Measurements from ENCODE around the gene ELK3. TPM values are rescaled to one million over a fixed set of nuclear protein-coding genes. Genes with fewer than 3 reads are reported as not detected.

Gene ELK3
- total and polyA plus RNA-seq, 5 donors = 11.5 to 34.0 (median 18.9) TPM

DNA sequence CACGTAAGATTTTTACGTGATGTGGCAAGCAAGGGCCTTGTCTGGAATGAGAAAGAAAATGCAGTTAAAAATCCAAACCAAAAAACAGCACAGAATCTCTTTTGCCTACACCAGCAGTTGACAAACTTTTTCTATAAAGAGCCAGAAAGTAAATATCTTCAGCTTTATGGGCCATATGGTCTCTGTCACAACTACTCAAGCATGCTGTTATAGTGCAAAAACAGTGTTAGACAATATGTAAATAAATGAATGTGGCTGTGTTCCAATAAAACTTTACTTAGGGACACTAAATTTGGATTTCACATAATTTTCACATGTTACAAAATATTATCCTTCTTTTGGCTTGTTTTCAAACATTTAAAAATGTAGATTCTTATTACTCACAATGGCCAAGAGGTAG, 6.2 kb upstream of the ELK3 start:
- DNase-seq = no peak
- 72% methylated on average over 2 of the region's 2 CpGs for WGBS
- H3K4me3 ChIP-seq (ENCODE audit: low read length) = no peak overlapping the region
- H3K9me3 ChIP-seq (ENCODE audit: control insufficient read depth, low read length) = no peaks in the 10 kb centered on the region
- H3K27me3 ChIP-seq (ENCODE audit: control insufficient read depth, insufficient read depth) = no peaks in the 10 kb centered on the region
- H3K27ac ChIP-seq (ENCODE audit: low read length) = no peak overlapping the region
- H3K4me1 ChIP-seq (ENCODE audit: control insufficient read depth, insufficient read depth, low read length) = no peaks in the 10 kb centered on the region
- ATAC-seq = no peak
- intact Hi-C loops (cut with DNase I) = no loop called here

DNA sequence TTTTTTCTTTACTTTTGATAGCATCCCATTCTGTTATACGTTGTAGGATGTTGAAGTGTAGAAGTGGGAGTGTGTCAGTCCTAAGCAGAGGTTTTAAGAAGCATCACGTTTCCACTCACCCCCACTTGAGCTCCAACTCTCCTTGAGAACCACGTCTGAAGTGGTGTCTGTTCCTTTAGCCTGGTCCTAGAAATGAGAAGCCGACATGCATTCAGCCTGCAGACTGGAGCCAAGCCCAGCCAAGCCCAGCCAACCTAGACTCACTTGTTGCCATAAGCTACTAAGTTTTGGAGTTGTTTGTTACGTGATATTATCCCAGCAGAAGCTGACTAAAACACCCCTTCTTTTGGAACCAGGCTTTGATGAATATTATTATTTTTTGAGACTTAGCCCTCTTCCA, 4.4 kb upstream of the ELK3 start:
- DNase-seq (no peak), ATAC-seq (no peak)
- intact Hi-C loops (cut with DNase I) = no loop called here
- H3K4me3 ChIP-seq (ENCODE audit: low read length) = no peak overlapping the region
- 77% methylated on average over 5 of the region's 5 CpGs for WGBS
- H3K4me1 ChIP-seq (ENCODE audit: control insufficient read depth, insufficient read depth, low read length) = no peaks in the 10 kb centered on the region
- no peak overlapping the region for H3K27ac ChIP-seq (ENCODE audit: low read length)
- H3K27me3 ChIP-seq (ENCODE audit: control insufficient read depth, insufficient read depth) = no peaks in the 10 kb centered on the region
- no peaks in the 10 kb centered on the region for H3K9me3 ChIP-seq (ENCODE audit: control insufficient read depth, low read length)

DNA sequence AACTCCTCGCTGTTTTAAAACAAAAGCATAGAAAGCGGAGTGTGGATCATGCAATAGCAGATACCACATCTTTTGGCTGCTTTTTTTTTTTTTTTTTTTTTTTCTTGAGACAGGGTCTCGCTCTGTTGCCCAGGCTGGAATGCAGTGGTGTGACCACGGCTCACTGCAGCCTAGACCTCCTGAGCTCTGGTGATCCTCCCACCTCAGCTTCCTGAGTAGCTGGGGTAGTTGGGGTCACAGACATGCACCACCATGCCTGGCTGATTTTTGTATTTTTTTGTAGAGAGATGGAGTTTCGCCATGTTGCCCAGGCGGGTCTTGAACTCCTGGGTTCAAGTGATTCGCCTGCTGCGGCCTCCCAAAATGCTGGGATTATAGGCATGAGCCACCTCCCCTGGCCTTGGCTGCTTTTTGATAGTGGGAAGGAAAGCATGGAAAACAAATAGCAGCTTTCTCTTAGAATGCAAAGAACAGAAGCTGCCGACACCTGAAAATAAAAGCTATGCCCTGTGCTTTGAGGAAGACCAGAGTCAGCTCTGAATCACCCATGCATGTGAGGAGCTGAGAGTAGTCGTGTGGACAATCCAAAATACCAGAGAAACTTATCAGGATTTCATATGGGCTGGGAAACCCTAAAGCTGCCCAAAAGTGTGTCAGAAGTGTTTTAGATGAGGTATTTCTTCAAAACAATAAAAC, 3.6 kb upstream of the ELK3 start:
- no peaks in the 10 kb centered on the region for H3K27me3 ChIP-seq (ENCODE audit: control insufficient read depth, insufficient read depth)
- intact Hi-C loops (cut with DNase I) = no loop called here
- no peaks in the 10 kb centered on the region for H3K9me3 ChIP-seq (ENCODE audit: control insufficient read depth, low read length)
- ATAC-seq (no peak), DNase-seq (no peak)
- no peaks in the 10 kb centered on the region for H3K4me1 ChIP-seq (ENCODE audit: control insufficient read depth, insufficient read depth, low read length)
- 86% methylated on average over 10 of the region's 10 CpGs for WGBS
- H3K4me3 ChIP-seq (ENCODE audit: low read length) = no peak overlapping the region
- H3K27ac ChIP-seq (ENCODE audit: low read length) = no peak overlapping the region

GRCh38 chr12:96192926-96193573, 1.1 kb upstream of the ELK3 start:
- ATAC-seq (no peak), DNase-seq (no peak)
- intact Hi-C loops (cut with DNase I) = no loop called here
- Histone ChIP-seq H3K27ac (ENCODE audit: low read length) (peak overlapping the region; percentile 0), H3K4me1 (ENCODE audit: control insufficient read depth, insufficient read depth, low read length) (peaks cover under 1% of the 10 kb centered on the region), H3K4me3 (ENCODE audit: low read length) (no peak overlapping the region), H3K9me3 (ENCODE audit: control insufficient read depth, low read length) (no peaks in the 10 kb centered on the region), H3K27me3 (ENCODE audit: control insufficient read depth, insufficient read depth) (no peaks in the 10 kb centered on the region)
- WGBS = 64% methylated on average over 9 of the region's 9 CpGs

DNA sequence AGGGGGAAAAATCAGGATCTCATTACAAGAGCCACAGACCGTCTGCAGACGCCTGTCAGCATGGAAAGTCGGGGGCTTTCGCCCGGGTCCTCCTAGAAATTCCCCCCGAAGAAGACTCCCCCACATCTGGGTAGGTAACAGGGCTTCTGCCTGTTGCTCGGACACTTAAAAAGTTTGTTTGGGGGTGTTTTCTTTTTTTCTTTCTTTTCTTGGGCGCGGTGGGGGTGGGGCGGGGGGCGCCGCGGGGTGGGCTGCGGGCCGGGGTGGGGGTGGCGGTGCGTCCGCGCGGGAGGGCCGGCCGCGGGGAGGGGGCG, 358 bp downstream of the ELK3 start:
- H3K27me3 ChIP-seq (ENCODE audit: control insufficient read depth, insufficient read depth) = no peaks in the 10 kb centered on the region
- intact Hi-C loops (cut with DNase I) = no loop called here
- ATAC-seq (no peak), DNase-seq (no peak)
- no peaks in the 10 kb centered on the region for H3K9me3 ChIP-seq (ENCODE audit: control insufficient read depth, low read length)
- under 1% methylated on average over 24 of the region's 24 CpGs for WGBS
- peak overlapping the region; percentile 96 for H3K4me3 ChIP-seq (ENCODE audit: low read length)
- peak overlapping the region; percentile 66 for H3K27ac ChIP-seq (ENCODE audit: low read length)
- peaks cover 2% of the 10 kb centered on the region for H3K4me1 ChIP-seq (ENCODE audit: control insufficient read depth, insufficient read depth, low read length)

DNA sequence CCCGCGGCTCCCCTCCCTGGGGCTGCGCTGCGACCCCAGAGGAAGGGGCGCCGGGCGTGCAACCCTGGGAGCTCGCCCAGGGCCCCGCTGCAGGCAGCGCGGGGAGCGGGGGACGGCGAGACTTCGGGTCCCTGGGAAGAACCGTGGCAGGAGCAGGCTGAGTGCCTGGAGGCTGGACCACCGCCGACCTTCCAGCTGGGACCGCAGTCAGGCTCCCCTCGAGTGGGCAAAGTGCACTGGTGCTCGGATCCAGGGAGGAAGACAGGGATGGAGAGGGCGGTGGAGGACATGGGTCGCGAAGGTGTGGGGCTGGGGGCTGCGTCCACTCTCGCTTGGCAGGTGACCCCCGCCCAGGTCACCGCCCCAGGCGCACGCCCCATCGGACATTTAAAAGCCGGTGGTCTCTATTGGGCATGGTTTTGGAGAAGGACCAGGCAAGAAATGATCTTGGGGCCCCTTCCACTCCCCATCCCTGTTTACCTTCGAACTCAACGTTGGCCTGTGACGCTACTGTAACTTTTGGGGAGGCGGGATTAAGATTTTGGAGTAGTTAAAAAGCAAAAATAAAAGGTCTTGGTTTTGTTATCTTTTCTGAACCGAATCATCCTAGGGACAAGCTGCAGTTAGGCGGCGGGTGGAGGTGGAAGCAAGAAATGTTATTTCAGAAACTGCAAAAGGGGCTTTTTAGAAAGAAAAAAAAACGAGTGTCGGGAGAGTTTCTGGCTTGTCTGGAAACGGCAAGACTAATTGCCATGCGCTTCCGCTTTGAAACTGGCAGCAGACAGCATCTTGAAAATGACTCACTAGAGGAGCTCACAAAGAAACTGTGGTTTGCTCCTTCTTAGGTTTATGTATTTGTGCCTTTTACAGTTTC, 1.0 kb downstream of the ELK3 start:
- H3K27me3 ChIP-seq (ENCODE audit: control insufficient read depth, insufficient read depth) = no peaks in the 10 kb centered on the region
- ATAC-seq (peak; percentile 48 to 50), DNase-seq (peak; percentile 41 to 74 (median 73))
- under 1% methylated on average over 43 of the region's 44 CpGs for WGBS
- peaks cover 2% of the 10 kb centered on the region for H3K4me1 ChIP-seq (ENCODE audit: control insufficient read depth, insufficient read depth, low read length)
- intact Hi-C loops (cut with DNase I) = no loop called here
- H3K9me3 ChIP-seq (ENCODE audit: control insufficient read depth, low read length) = no peaks in the 10 kb centered on the region
- H3K4me3 ChIP-seq (ENCODE audit: low read length) = peak overlapping the region; percentile 96
- peak overlapping the region; percentile 38 for H3K27ac ChIP-seq (ENCODE audit: low read length)

GRCh38 chr12:96195845-96196451, 1.8 kb downstream of the ELK3 start:
- 8% methylated on average over 14 of the region's 14 CpGs for WGBS
- H3K27me3 ChIP-seq (ENCODE audit: control insufficient read depth, insufficient read depth) = no peaks in the 10 kb centered on the region
- peak; percentile 47 to 67 (median 63) for DNase-seq
- peaks cover 5% of the 10 kb centered on the region for H3K4me1 ChIP-seq (ENCODE audit: control insufficient read depth, insufficient read depth, low read length)
- no peaks in the 10 kb centered on the region for H3K9me3 ChIP-seq (ENCODE audit: control insufficient read depth, low read length)
- intact Hi-C loops (cut with DNase I) = no loop called here
- peak overlapping the region; percentile 55 for H3K27ac ChIP-seq (ENCODE audit: low read length)
- ATAC-seq = peak; percentile 40 to 76
- H3K4me3 ChIP-seq (ENCODE audit: low read length) = peak overlapping the region; percentile 96

- Histone ChIP-seq H3K27me3 (ENCODE audit: control insufficient read depth, insufficient read depth) (no peaks in the 10 kb centered on the region), H3K4me1 (ENCODE audit: control insufficient read depth, insufficient read depth, low read length) (peaks cover 5% of the 10 kb centered on the region), H3K9me3 (ENCODE audit: control insufficient read depth, low read length) (no peaks in the 10 kb centered on the region), H3K27ac (ENCODE audit: low read length) (no peak overlapping the region), H3K4me3 (ENCODE audit: low read length) (peak overlapping the region; percentile 96)
- peak in 1 of 2 donors; percentile 39 for ATAC-seq
- whole genome bisulfite sequencing = 59% methylated on average over 6 of the region's 6 CpGs
- DNase-seq = no peak
- intact Hi-C loops (cut with DNase I) = no loop called here
These were observed 2.6 kb downstream of the ELK3 start for GRCh38 chr12:96196781-96197180.

GRCh38 chr12:96197503-96198272, 3.5 kb downstream of the ELK3 start:
- intact Hi-C loops (cut with DNase I) = no loop called here
- H3K4me1 ChIP-seq (ENCODE audit: control insufficient read depth, insufficient read depth, low read length) = peaks cover 5% of the 10 kb centered on the region
- no peaks in the 10 kb centered on the region for H3K9me3 ChIP-seq (ENCODE audit: control insufficient read depth, low read length)
- no peaks in the 10 kb centered on the region for H3K27me3 ChIP-seq (ENCODE audit: control insufficient read depth, insufficient read depth)
- peak in 1 of 2 donors; percentile 25 for ATAC-seq
- WGBS = 51% methylated on average over 3 of the region's 3 CpGs
- no peak for DNase-seq
- peak overlapping the region; percentile 48 for H3K27ac ChIP-seq (ENCODE audit: low read length)
- peak overlapping the region; percentile 17 for H3K4me3 ChIP-seq (ENCODE audit: low read length)

GRCh38 chr12:96198965-96199364, 4.8 kb downstream of the ELK3 start:
- ATAC-seq (no peak), DNase-seq (no peak)
- Histone ChIP-seq H3K27me3 (ENCODE audit: control insufficient read depth, insufficient read depth) (no peaks in the 10 kb centered on the region), H3K4me1 (ENCODE audit: control insufficient read depth, insufficient read depth, low read length) (peaks cover 5% of the 10 kb centered on the region), H3K27ac (ENCODE audit: low read length) (no peak overlapping the region), H3K4me3 (ENCODE audit: low read length) (no peak overlapping the region), H3K9me3 (ENCODE audit: control insufficient read depth, low read length) (no peaks in the 10 kb centered on the region)
- intact Hi-C loops (cut with DNase I) = no loop called here

Data from right cardiac atrium (tissue), 5 donors.